Calu3 (cell line): Measurements from ENCODE around the gene GFRA1. TPM values are rescaled to one million over a fixed set of nuclear protein-coding genes. Genes with fewer than 3 reads are reported as not detected.

Source experiments
- BruUV-seq: library from RNA; stranded (reverse); fragments of 400-500 nt; replicated peaks from 2 replicates; lab custom pipeline; 2021; lab: Mats Ljungman, UMichigan
- CTCF ChIA-PET: fragments of 300-600 bp; sonication (Branson Sonifier 250); formaldehyde crosslinking; loops from one replicate; lab custom pipeline; 2022; ENCODE audit warnings: antibody characterized with exemption; lab: Charles Lee
- DNase-seq: peaks from one replicate; pipeline ENCODE4 v3.0.0; 2022
- H3K27ac Mint-ChIP-seq: one replicate; pipeline ENCODE4 v1.8.0; 2022; ENCODE audit warnings: mixed read lengths; ENCODE audit not compliant: unreplicated experiment
- H3K27me3 Mint-ChIP-seq: one replicate; pipeline ENCODE4 v1.8.0; 2022; ENCODE audit warnings: mixed read lengths; ENCODE audit not compliant: unreplicated experiment
- H3K36me3 Mint-ChIP-seq: one replicate; pipeline ENCODE4 v1.8.0; 2022; ENCODE audit warnings: mild to moderate bottlenecking, moderate library complexity, mixed read lengths; ENCODE audit not compliant: insufficient read depth, unreplicated experiment
- H3K4me1 Mint-ChIP-seq: one replicate; pipeline ENCODE4 v1.8.0; 2022; ENCODE audit warnings: mild to moderate bottlenecking, low read depth, mixed read lengths; ENCODE audit not compliant: unreplicated experiment
- H3K4me3 Mint-ChIP-seq: one replicate; pipeline ENCODE4 v1.8.0; 2022; ENCODE audit warnings: mild to moderate bottlenecking, low read depth, moderate library complexity, mixed read lengths; ENCODE audit not compliant: unreplicated experiment
- H3K9me3 Mint-ChIP-seq: one replicate; pipeline ENCODE4 v1.8.0; 2022; ENCODE audit warnings: low read depth, mixed read lengths; ENCODE audit not compliant: unreplicated experiment
- CTCF ChIP-seq: fragments of 200-600 bp; IDR thresholded peaks from one replicate; pipeline ENCODE4 v1.8.0; 2022; ENCODE audit warnings: antibody characterized with exemption; ENCODE audit not compliant: unreplicated experiment
- intact Hi-C: fragments of 100-400 bp; cut with micrococcal nuclease; formaldehyde crosslinking; loops from one replicate; pipeline ENCODE4 v1.10.0; 2022; ENCODE audit not compliant: unreplicated experiment
- total RNA-seq: library from RNA; stranded (reverse); gene quantifications from 2 replicates; pipeline ENCODE4 v1.2.3, GENCODE V29; 2022

The GFRA1 gene
- total RNA-seq, 1 experiment from 2014 or later, result not detected

- no peak overlapping the region for H3K27ac Mint-ChIP-seq
- no peak for TF ChIP-seq CTCF
- no TSS peak for BruUV-seq
- H3K27me3 Mint-ChIP-seq, result peaks cover 16% of the 10 kb centered on the region
- intact Hi-C loops, result no loop called here
- H3K9me3 Mint-ChIP-seq, result peaks cover 11% of the 10 kb centered on the region
- no peaks in the 10 kb centered on the region for H3K36me3 Mint-ChIP-seq
- H3K4me1 Mint-ChIP-seq, result no peaks in the 10 kb centered on the region
- H3K4me3 Mint-ChIP-seq, result no peak overlapping the region
- CTCF ChIA-PET, result no interaction called here
- no peak for DNase-seq
These were observed 258.7 kb downstream of the GFRA1 start for GRCh38 chr10:116014326-116014725.

DNA sequence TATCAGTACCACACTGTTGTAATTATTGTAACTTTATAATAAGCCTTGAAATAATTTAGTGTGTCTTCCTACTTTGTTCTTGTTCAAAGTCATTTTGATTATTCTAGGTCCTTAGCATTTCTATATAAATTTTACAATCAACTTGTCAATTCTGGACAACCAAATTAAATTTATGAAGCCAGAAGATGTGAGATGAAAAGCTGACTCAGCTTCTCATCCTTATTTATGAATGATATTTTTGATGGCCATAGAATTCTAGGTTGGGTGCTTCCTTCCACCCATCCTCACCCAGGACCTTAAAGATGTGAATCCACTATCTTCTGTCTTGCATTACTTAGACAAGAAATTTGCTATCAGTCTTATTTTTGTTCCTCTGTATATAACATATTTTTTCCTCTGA lies 261.1 kb downstream of the GFRA1 start:
- peaks cover 2% of the 10 kb centered on the region for H3K9me3 Mint-ChIP-seq
- H3K36me3 Mint-ChIP-seq, result no peaks in the 10 kb centered on the region
- H3K4me3 Mint-ChIP-seq, result no peak overlapping the region
- no peak overlapping the region for H3K27ac Mint-ChIP-seq
- DNase-seq, result no peak
- H3K27me3 Mint-ChIP-seq, result no peaks in the 10 kb centered on the region
- intact Hi-C loops, result no loop called here
- CTCF ChIA-PET, result no interaction called here
- no peaks in the 10 kb centered on the region for H3K4me1 Mint-ChIP-seq
- no TSS peak for BruUV-seq
- no peak for TF ChIP-seq CTCF

- TF ChIP-seq CTCF, result no peak
- Mint-ChIP-seq H3K36me3 (no peaks in the 10 kb centered on the region), H3K27ac (no peak overlapping the region), H3K4me3 (no peak overlapping the region), H3K9me3 (peaks cover 2% of the 10 kb centered on the region), H3K27me3 (no peaks in the 10 kb centered on the region), H3K4me1 (no peaks in the 10 kb centered on the region)
- CTCF ChIA-PET, result no interaction called here
- intact Hi-C loops, result no loop called here
- BruUV-seq, result no TSS peak
- no peak for DNase-seq
These were observed 265.6 kb downstream of the GFRA1 start for GRCh38 chr10:116007256-116007891.

Other genes with a start within 250 kb of the GFRA1 start
- not detected in 2 replicates for gene CCDC172, start 51.2 kb upstream of the GFRA1 start, total RNA-seq
- gene PNLIPRP3, start 154.6 kb upstream of the GFRA1 start, total RNA-seq, result not detected in 2 replicates